ENCODE results near the gene DAB2IP.

GRCh38 chr9:121717141-121717991 lies 65.9 kb downstream of the DAB2IP start:
- TF ChIP-seq CTCF (IDR thresholded peaks at IDR 0.05), result no peak
- no peak for TF ChIP-seq POLR2A (IDR thresholded peaks at IDR 0.05)
- no peak for TF ChIP-seq POLR2AphosphoS5 (IDR thresholded peaks at IDR 0.05)
- no peak for TF ChIP-seq EP300 (IDR thresholded peaks at IDR 0.05)
